HG02840 (cell line): ENCODE results near the gene HUS1B.
"Not testable (repeated sequence)": the region's sequence is repeated elsewhere in the genome, so short reads cannot be mapped to it uniquely, and the experiment has no call there.

Experiments
- ATAC-seq: cut with Tn5 transposase; IDR thresholded peaks from one replicate; pipeline ENCODE4 v1.9.1; 2021; ENCODE audit warnings: mild to moderate bottlenecking, moderate library complexity, moderate number of reproducible peaks; ENCODE audit not compliant: unreplicated experiment, low FRiP score

Gene HUS1B

GRCh38 chr6:680251-680650, 23.4 kb upstream of the HUS1B start:
- no peak for ATAC-seq

GRCh38 chr6:679282-679681, 22.4 kb upstream of the HUS1B start:
- ATAC-seq: no peak

- no peak for ATAC-seq
These were observed 21.6 kb upstream of the HUS1B start for GRCh38 chr6:678520-678919.

- ATAC-seq: no peak
These were observed 21.0 kb upstream of the HUS1B start for GRCh38 chr6:677919-678318.

- ATAC-seq: no peak
These were observed 18.1 kb upstream of the HUS1B start for GRCh38 chr6:674956-675355.

GRCh38 chr6:674406-674805, 17.5 kb upstream of the HUS1B start:
- ATAC-seq: no peak

GRCh38 chr6:667253-667927, 10.5 kb upstream of the HUS1B start:
- no peak for ATAC-seq

- no peak for ATAC-seq
These were observed 8.7 kb upstream of the HUS1B start for GRCh38 chr6:665403-666267.

GRCh38 chr6:663788-664187, 6.9 kb upstream of the HUS1B start:
- not testable (repeated sequence) for ATAC-seq

- no peak for ATAC-seq
These were observed 3.0 kb upstream of the HUS1B start for GRCh38 chr6:659716-660581.

- ATAC-seq: no peak
These were observed 1.3 kb upstream of the HUS1B start for GRCh38 chr6:658244-658643.

- ATAC-seq: no peak
These were observed 843 bp upstream of the HUS1B start for GRCh38 chr6:657743-658142.

- no peak for ATAC-seq
These were observed 2.8 kb downstream of the HUS1B start for GRCh38 chr6:654136-654535.

GRCh38 chr6:652865-653264, 4.0 kb downstream of the HUS1B start:
- ATAC-seq: no peak

GRCh38 chr6:650098-650497, 6.8 kb downstream of the HUS1B start:
- ATAC-seq: no peak

- ATAC-seq: no peak
These were observed 14.1 kb downstream of the HUS1B start for GRCh38 chr6:642805-643204.

GRCh38 chr6:641225-641985, 15.5 kb downstream of the HUS1B start:
- no peak for ATAC-seq

- no peak for ATAC-seq
These were observed 20.4 kb downstream of the HUS1B start for GRCh38 chr6:636488-636887.

- no peak for ATAC-seq
These were observed 21.7 kb downstream of the HUS1B start for GRCh38 chr6:635233-635632.

- no peak for ATAC-seq
These were observed 23.3 kb downstream of the HUS1B start for GRCh38 chr6:633611-634010.
